ENCODE results near the gene PAQR7.
A peak's percentile ranks its signal among the peaks of the same experiment; 100 is the strongest.

PAQR7 gene

GRCh38 chr1:25873120-25873519 is 2.4 kb downstream of the PAQR7 start:
- no peak for DNase-seq

- DNase-seq = no peak
Measured at GRCh38 chr1:25872713-25873112, 2.8 kb downstream of the PAQR7 start.

GRCh38 chr1:25871704-25872494 is 3.6 kb downstream of the PAQR7 start:
- no peak for DNase-seq

- no peak for DNase-seq
Measured at GRCh38 chr1:25871086-25871703, 4.3 kb downstream of the PAQR7 start.

- no peak for DNase-seq
Measured at GRCh38 chr1:25870614-25871013, 4.9 kb downstream of the PAQR7 start.

- no peak for DNase-seq
Measured at GRCh38 chr1:25869909-25870606, 5.5 kb downstream of the PAQR7 start.

- DNase-seq = no peak
Measured at GRCh38 chr1:25867210-25867991, 8.1 kb downstream of the PAQR7 start.

GRCh38 chr1:25866288-25866687 is 9.2 kb downstream of the PAQR7 start:
- no peak for DNase-seq

- DNase-seq = no peak
Measured at GRCh38 chr1:25864434-25864833, 11.1 kb downstream of the PAQR7 start.

GRCh38 chr1:25863486-25864262 is 11.8 kb downstream of the PAQR7 start:
- no peak for DNase-seq

GRCh38 chr1:25862785-25863485 is 12.6 kb downstream of the PAQR7 start:
- no peak for DNase-seq

GRCh38 chr1:25861316-25862286 is 13.9 kb downstream of the PAQR7 start:
- no peak for DNase-seq

GRCh38 chr1:25858906-25859789 is 16.4 kb downstream of the PAQR7 start, which contains the start of gene AUNIP:
Gene AUNIP (minus strand): TSS chr1:25859457. CDS start chr1:25859357, 100 bp downstream.
- peak; percentile 87 for DNase-seq

- DNase-seq = no peak
Measured at GRCh38 chr1:25858494-25858893, 17.0 kb downstream of the PAQR7 start.

GRCh38 chr1:25856856-25857255 is 18.7 kb downstream of the PAQR7 start:
- no peak for DNase-seq

GRCh38 chr1:25854554-25854953 is 21.0 kb downstream of the PAQR7 start:
- no peak for DNase-seq

- DNase-seq = no peak
Measured at GRCh38 chr1:25848531-25848930, 27.0 kb downstream of the PAQR7 start.

- no peak for DNase-seq
Measured at GRCh38 chr1:25847929-25848328, 27.6 kb downstream of the PAQR7 start.

GRCh38 chr1:25845664-25846063 is 29.8 kb downstream of the PAQR7 start:
- DNase-seq = no peak

All from central memory CD4-positive, alpha-beta T cell (primary cell).